WTC11 (cell line): Measurements from ENCODE around the gene MED27. TPM values are rescaled to one million over a fixed set of nuclear protein-coding genes. Genes with fewer than 3 reads are reported as not detected.
A peak's percentile ranks its signal among the peaks of the same experiment; 100 is the strongest.

Source experiments
- ATAC-seq: fragments of 200-7000 bp; cut with Tn5 transposase; 2 replicates; pipeline ENCODE4 v1.10.0; 2021; ENCODE audit warnings: mild to moderate bottlenecking, moderate library complexity
- CTCF ChIA-PET: fragments of 300-600 bp; sonication (Branson Sonifier 250); formaldehyde crosslinking; loops from one replicate; lab custom pipeline; 2021; ENCODE audit warnings: antibody characterized with exemption; lab: Charles Lee
- POLR2A ChIA-PET: fragments of 350-600 bp; sonication (Branson Sonifier 250); formaldehyde crosslinking; loops from one replicate; lab custom pipeline; 2021; ENCODE audit warnings: antibody characterized with exemption; lab: Charles Lee
- DNase-seq: peaks from one replicate; pipeline ENCODE4 v3.0.0; 2021; ENCODE audit warnings: low spot score
- H3K27ac Mint-ChIP-seq: 2 replicates; pipeline ENCODE4 v1.8.0; 2021; ENCODE audit warnings: mixed read lengths
- H3K27me3 Mint-ChIP-seq: 2 replicates; pipeline ENCODE4 v1.8.0; 2021; ENCODE audit warnings: low read depth, mild to moderate bottlenecking, moderate library complexity, mixed read lengths
- H3K36me3 Mint-ChIP-seq: 2 replicates; pipeline ENCODE4 v1.8.0; 2021; ENCODE audit warnings: mixed read lengths
- H3K4me1 Mint-ChIP-seq: 2 replicates; pipeline ENCODE4 v1.8.0; 2022; ENCODE audit warnings: mixed read lengths
- H3K4me3 Mint-ChIP-seq: 2 replicates; pipeline ENCODE4 v1.8.0; 2021; ENCODE audit warnings: mild to moderate bottlenecking, moderate library complexity, mixed read lengths
- H3K9me3 Mint-ChIP-seq: 2 replicates; pipeline ENCODE4 v1.8.0; 2021; ENCODE audit warnings: mixed read lengths
- ELF4 ChIP-seq: sonication (generic); formaldehyde crosslinking; IDR thresholded peaks from 2 replicates; pipeline ENCODE4 v1.8.1; 2022; ENCODE audit warnings: low read depth, mild to moderate bottlenecking, moderate library complexity, missing genetic modification reagents
- ETV6 ChIP-seq: sonication (generic); formaldehyde crosslinking; IDR thresholded peaks from 2 replicates; pipeline ENCODE4 v1.8.1; 2022; ENCODE audit warnings: mild to moderate bottlenecking, missing genetic modification reagents
- GABPB1 ChIP-seq: sonication (generic); formaldehyde crosslinking; IDR thresholded peaks from 2 replicates; pipeline ENCODE4 v1.8.1; 2023; ENCODE audit warnings: mild to moderate bottlenecking, missing genetic modification reagents
- GRHL2 ChIP-seq: fragments of 250-450 bp; sonication (Bioruptor Pico); IDR thresholded peaks from 2 replicates; pipeline ENCODE4 v1.8.0; 2022; ENCODE audit warnings: mild to moderate bottlenecking, moderate library complexity; ENCODE audit not compliant: insufficient replicate concordance, severe bottlenecking
- HMGA2 ChIP-seq: fragments of 250-450 bp; sonication (Bioruptor Pico); IDR thresholded peaks from 2 replicates; pipeline ENCODE4 v1.4.0; 2021; ENCODE audit warnings: mild to moderate bottlenecking, moderate library complexity
- KAT7 ChIP-seq: sonication (generic); formaldehyde crosslinking; IDR thresholded peaks from 2 replicates; pipeline ENCODE4 v1.8.1; 2023; ENCODE audit warnings: missing genetic modification reagents, mild to moderate bottlenecking, borderline replicate concordance
- NR1H2 ChIP-seq: sonication (generic); formaldehyde crosslinking; IDR thresholded peaks from 2 replicates; pipeline ENCODE4 v1.9.0; 2021; ENCODE audit warnings: mild to moderate bottlenecking, moderate library complexity, missing genetic modification reagents
- RELA ChIP-seq: sonication (generic); formaldehyde crosslinking; IDR thresholded peaks from 2 replicates; pipeline ENCODE4 v1.8.1; 2022; ENCODE audit warnings: missing genetic modification reagents, mild to moderate bottlenecking, borderline replicate concordance
- RORB ChIP-seq: fragments of 250-450 bp; sonication (Bioruptor Pico); IDR thresholded peaks from 2 replicates; pipeline ENCODE4 v1.9.0; 2021; ENCODE audit warnings: mild to moderate bottlenecking
- SOX15 ChIP-seq: fragments of 250-450 bp; sonication (Bioruptor Pico); IDR thresholded peaks from 2 replicates; pipeline ENCODE4 v1.9.0; 2021; ENCODE audit warnings: mild to moderate bottlenecking
- ZNF138 ChIP-seq: sonication (generic); formaldehyde crosslinking; conservative IDR thresholded peaks from 2 replicates; pipeline ENCODE4 v1.8.1; 2022; ENCODE audit warnings: mild to moderate bottlenecking, moderate library complexity, missing genetic modification reagents
- ZNF219 ChIP-seq: sonication (generic); formaldehyde crosslinking; IDR thresholded peaks from 2 replicates; pipeline ENCODE4 v1.8.0; 2023; ENCODE audit warnings: missing genetic modification reagents, mild to moderate bottlenecking, borderline replicate concordance
- ZNF232 ChIP-seq: sonication (generic); formaldehyde crosslinking; IDR thresholded peaks from 2 replicates; pipeline ENCODE4 v1.8.0; 2022; ENCODE audit warnings: mild to moderate bottlenecking, missing genetic modification reagents
- ZNF317 ChIP-seq: sonication (generic); formaldehyde crosslinking; IDR thresholded peaks from 2 replicates; pipeline ENCODE4 v1.8.1; 2023; ENCODE audit warnings: low read depth, mild to moderate bottlenecking, moderate library complexity, missing genetic modification reagents, borderline replicate concordance
- total RNA-seq: library from RNA; stranded (reverse); gene quantifications from 3 replicates; pipeline ENCODE4 v1.2.3, GENCODE V29; 2021
- TF ChIP-seq, protein P1 (sequence below): sonication (generic); formaldehyde crosslinking; IDR thresholded peaks from 2 replicates; pipeline ENCODE4 v1.8.1; 2022; ENCODE audit warnings: missing genetic modification reagents, borderline replicate concordance
- TF ChIP-seq, protein P2 (sequence below): sonication (generic); formaldehyde crosslinking; IDR thresholded peaks from 2 replicates; pipeline ENCODE4 v1.8.0; 2023; ENCODE audit warnings: missing genetic modification reagents
- TF ChIP-seq, protein P3 (sequence below): sonication (generic); formaldehyde crosslinking; conservative IDR thresholded peaks from 2 replicates; pipeline ENCODE4 v1.8.1; 2022; ENCODE audit warnings: mild to moderate bottlenecking, missing genetic modification reagents
- TF ChIP-seq, protein P4 (sequence below): fragments of 250-450 bp; sonication (Bioruptor Pico); IDR thresholded peaks from 2 replicates; pipeline ENCODE4 v1.9.0; 2021; ENCODE audit warnings: moderate library complexity, mild to moderate bottlenecking, inconsistent platforms, borderline replicate concordance
- TF ChIP-seq, protein P5 (sequence below): sonication (generic); formaldehyde crosslinking; IDR thresholded peaks from 2 replicates; pipeline ENCODE4 v1.8.1; 2023; ENCODE audit warnings: mild to moderate bottlenecking, missing genetic modification reagents
- TF ChIP-seq, protein P6 (sequence below): fragments of 250-450 bp; sonication (Bioruptor Pico); IDR thresholded peaks from 2 replicates; pipeline ENCODE4 v1.9.0; 2021; ENCODE audit warnings: mild to moderate bottlenecking
- TF ChIP-seq, protein P7 (sequence below): fragments of 250-450 bp; sonication (Bioruptor Pico); IDR thresholded peaks from 2 replicates; pipeline ENCODE4 v2.1.2; 2022; ENCODE audit warnings: mild to moderate bottlenecking, moderate library complexity

MED27 gene
- total RNA-seq, 1 experiment from 2014 or later, result 27.9 TPM

DNA sequence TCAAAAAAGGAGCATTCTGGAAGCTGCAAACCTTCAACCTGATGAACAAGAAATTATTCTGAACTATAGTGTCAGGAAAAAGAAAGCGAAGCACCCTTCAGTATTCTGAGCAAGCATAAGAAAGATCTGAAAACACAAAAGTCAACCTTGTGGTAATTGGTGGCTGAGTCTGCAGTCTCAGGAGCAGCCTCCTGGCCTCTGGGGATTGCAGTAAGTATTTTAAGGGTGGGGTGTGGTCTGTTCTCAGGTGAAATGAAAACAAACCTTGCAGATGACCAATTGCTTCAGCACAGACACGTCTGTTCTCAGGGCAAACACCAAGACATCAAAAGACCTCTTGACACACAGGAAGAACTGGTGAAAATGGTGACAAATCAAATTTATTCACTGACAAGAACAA, 192.0 kb downstream of the MED27 start:
- H3K27me3 Mint-ChIP-seq, result no peaks in the 10 kb centered on the region
- POLR2A ChIA-PET, result no interaction called here
- TF ChIP-seq HMGA2 (CRISPR knock-in tag) (no peak), GABPB1 (CRISPR knock-in tag) (no peak), RORB (no peak), ZNF219 (CRISPR knock-in tag) (no peak), ZNF232 (CRISPR knock-in tag) (no peak), RELA (no peak), KAT7 (CRISPR knock-in tag) (no peak), ZNF138 (no peak), ELF4 (CRISPR knock-in tag) (no peak)
- TF ChIP-seq, protein P1, sequence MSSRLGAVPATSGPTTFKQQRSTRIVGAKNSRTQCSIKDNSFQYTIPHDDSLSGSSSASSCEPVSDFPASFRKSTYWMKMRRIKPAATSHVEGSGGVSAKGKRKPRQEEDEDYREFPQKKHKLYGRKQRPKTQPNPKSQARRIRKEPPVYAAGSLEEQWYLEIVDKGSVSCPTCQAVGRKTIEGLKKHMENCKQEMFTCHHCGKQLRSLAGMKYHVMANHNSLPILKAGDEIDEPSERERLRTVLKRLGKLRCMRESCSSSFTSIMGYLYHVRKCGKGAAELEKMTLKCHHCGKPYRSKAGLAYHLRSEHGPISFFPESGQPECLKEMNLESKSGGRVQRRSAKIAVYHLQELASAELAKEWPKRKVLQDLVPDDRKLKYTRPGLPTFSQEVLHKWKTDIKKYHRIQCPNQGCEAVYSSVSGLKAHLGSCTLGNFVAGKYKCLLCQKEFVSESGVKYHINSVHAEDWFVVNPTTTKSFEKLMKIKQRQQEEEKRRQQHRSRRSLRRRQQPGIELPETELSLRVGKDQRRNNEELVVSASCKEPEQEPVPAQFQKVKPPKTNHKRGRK, result no peak
- TF ChIP-seq, protein P2, sequence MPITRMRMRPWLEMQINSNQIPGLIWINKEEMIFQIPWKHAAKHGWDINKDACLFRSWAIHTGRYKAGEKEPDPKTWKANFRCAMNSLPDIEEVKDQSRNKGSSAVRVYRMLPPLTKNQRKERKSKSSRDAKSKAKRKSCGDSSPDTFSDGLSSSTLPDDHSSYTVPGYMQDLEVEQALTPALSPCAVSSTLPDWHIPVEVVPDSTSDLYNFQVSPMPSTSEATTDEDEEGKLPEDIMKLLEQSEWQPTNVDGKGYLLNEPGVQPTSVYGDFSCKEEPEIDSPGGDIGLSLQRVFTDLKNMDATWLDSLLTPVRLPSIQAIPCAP, result no peak
- TF ChIP-seq, protein P3, sequence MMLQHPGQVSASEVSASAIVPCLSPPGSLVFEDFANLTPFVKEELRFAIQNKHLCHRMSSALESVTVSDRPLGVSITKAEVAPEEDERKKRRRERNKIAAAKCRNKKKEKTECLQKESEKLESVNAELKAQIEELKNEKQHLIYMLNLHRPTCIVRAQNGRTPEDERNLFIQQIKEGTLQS (CRISPR knock-in tag), result no peak
- TF ChIP-seq, protein P4, sequence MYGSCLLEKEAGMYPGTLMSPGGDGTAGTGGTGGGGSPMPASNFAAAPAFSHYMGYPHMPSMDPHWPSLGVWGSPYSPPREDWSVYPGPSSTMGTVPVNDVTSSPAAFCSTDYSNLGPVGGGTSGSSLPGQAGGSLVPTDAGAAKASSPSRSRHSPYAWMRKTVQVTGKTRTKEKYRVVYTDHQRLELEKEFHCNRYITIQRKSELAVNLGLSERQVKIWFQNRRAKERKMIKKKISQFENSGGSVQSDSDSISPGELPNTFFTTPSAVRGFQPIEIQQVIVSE (CRISPR knock-in tag), result no peak
- TF ChIP-seq, protein P5, sequence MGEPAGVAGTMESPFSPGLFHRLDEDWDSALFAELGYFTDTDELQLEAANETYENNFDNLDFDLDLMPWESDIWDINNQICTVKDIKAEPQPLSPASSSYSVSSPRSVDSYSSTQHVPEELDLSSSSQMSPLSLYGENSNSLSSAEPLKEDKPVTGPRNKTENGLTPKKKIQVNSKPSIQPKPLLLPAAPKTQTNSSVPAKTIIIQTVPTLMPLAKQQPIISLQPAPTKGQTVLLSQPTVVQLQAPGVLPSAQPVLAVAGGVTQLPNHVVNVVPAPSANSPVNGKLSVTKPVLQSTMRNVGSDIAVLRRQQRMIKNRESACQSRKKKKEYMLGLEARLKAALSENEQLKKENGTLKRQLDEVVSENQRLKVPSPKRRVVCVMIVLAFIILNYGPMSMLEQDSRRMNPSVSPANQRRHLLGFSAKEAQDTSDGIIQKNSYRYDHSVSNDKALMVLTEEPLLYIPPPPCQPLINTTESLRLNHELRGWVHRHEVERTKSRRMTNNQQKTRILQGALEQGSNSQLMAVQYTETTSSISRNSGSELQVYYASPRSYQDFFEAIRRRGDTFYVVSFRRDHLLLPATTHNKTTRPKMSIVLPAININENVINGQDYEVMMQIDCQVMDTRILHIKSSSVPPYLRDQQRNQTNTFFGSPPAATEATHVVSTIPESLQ (CRISPR knock-in tag), result no peak
- CTCF ChIA-PET, result interaction anchor here (1.5 kb wide), 1 partner anchor 15 kb away, joined by 4 read pairs; no protein-coding TSS in a partner anchor
- peak overlapping the region; percentile 7; the same call in 1 of the 2 replicates for H3K27ac Mint-ChIP-seq
- no peak overlapping the region for H3K4me3 Mint-ChIP-seq
- no peak for DNase-seq
- no peaks in the 10 kb centered on the region for H3K36me3 Mint-ChIP-seq
- no peaks in the 10 kb centered on the region for H3K9me3 Mint-ChIP-seq
- H3K4me1 Mint-ChIP-seq, result peaks cover 57% of the 10 kb centered on the region
- ATAC-seq, result no peak

DNA sequence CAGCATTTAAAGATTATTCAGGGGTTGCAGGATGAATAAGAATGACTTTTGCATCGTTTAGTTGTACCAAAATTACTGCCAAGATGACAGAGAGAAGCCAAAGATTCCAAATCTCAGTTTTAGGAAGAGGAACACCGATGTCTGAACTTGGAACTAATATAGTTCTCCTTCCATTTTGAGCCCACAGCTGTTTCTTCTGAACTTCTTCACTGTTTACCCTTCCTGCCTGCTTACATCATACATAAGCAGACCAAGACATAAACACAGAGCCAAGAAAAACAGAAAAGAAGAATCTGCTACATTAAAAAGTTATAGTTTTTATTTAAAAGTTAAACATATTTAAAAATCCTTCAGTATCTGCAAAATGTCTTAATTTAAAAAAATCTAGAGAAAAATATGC, 192.8 kb downstream of the MED27 start:
- no peaks in the 10 kb centered on the region for H3K36me3 Mint-ChIP-seq
- CTCF ChIA-PET, result interaction anchor here (1.5 kb wide), 1 partner anchor 14 kb away, joined by 4 read pairs; no protein-coding TSS in a partner anchor
- no peak for DNase-seq
- no peak overlapping the region for H3K27ac Mint-ChIP-seq
- ATAC-seq, result no peak
- H3K9me3 Mint-ChIP-seq, result no peaks in the 10 kb centered on the region
- TF ChIP-seq ZNF317 (CRISPR knock-in tag), result no peak
- TF ChIP-seq, protein P6, sequence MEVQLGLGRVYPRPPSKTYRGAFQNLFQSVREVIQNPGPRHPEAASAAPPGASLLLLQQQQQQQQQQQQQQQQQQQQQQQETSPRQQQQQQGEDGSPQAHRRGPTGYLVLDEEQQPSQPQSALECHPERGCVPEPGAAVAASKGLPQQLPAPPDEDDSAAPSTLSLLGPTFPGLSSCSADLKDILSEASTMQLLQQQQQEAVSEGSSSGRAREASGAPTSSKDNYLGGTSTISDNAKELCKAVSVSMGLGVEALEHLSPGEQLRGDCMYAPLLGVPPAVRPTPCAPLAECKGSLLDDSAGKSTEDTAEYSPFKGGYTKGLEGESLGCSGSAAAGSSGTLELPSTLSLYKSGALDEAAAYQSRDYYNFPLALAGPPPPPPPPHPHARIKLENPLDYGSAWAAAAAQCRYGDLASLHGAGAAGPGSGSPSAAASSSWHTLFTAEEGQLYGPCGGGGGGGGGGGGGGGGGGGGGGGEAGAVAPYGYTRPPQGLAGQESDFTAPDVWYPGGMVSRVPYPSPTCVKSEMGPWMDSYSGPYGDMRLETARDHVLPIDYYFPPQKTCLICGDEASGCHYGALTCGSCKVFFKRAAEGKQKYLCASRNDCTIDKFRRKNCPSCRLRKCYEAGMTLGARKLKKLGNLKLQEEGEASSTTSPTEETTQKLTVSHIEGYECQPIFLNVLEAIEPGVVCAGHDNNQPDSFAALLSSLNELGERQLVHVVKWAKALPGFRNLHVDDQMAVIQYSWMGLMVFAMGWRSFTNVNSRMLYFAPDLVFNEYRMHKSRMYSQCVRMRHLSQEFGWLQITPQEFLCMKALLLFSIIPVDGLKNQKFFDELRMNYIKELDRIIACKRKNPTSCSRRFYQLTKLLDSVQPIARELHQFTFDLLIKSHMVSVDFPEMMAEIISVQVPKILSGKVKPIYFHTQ (CRISPR knock-in tag), result no peak
- TF ChIP-seq NR1H2, result no peak
- TF ChIP-seq SOX15 (CRISPR knock-in tag), result no peak
- no peak for TF ChIP-seq ETV6
- TF ChIP-seq, protein P7, sequence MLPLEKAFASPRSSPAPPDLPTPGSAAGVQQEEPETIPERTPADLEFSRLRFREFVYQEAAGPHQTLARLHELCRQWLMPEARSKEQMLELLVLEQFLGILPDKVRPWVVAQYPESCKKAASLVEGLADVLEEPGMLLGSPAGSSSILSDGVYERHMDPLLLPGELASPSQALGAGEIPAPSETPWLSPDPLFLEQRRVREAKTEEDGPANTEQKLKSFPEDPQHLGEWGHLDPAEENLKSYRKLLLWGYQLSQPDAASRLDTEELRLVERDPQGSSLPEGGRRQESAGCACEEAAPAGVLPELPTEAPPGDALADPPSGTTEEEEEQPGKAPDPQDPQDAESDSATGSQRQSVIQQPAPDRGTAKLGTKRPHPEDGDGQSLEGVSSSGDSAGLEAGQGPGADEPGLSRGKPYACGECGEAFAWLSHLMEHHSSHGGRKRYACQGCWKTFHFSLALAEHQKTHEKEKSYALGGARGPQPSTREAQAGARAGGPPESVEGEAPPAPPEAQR, result no peak
- no peak for TF ChIP-seq GRHL2 (CRISPR knock-in tag)
- no peak for TF ChIP-seq HMGA2 (CRISPR knock-in tag)
- TF ChIP-seq GABPB1 (CRISPR knock-in tag), result no peak
- H3K4me3 Mint-ChIP-seq, result no peak overlapping the region
- peaks cover 53% of the 10 kb centered on the region for H3K4me1 Mint-ChIP-seq
- H3K27me3 Mint-ChIP-seq, result no peaks in the 10 kb centered on the region
- POLR2A ChIA-PET, result no interaction called here
